ENCODE data around the gene RALGPS1. TPM values are rescaled to one million over a fixed set of nuclear protein-coding genes. Genes with fewer than 3 reads are reported as not detected.
"Not testable (repeated sequence)": the region's sequence is repeated elsewhere in the genome, so short reads cannot be mapped to it uniquely, and the experiment has no call there.

The RALGPS1 gene
- total RNA-seq, 4 donors from 2014 or later = 7.3 to 22.4 (median 15.4) TPM

DNA sequence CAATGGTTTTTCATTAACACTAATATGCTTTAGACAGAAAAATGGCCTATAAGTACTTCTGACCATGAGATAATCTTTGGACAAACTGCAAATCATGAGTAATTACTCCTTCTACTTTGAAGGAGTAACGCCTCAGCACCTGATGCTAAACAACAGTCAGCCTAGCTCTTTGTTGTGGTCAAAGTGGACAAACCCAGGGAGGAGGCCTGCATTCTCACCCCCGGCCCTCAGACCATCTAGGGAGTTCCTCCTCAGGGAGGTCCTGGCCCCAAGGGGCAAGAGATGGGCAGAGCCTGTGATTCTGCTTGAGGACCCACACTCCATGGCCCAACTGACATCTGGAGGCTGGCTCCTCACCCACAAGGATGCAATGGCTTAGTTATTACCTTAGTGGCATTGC is 256.1 kb downstream of the RALGPS1 start:
- intact Hi-C loops (cut with DNase I; ENCODE audit: low total_unique reads) = no loop called here
- 85 to 100% methylated on average over 2 of the region's 2 CpGs for WGBS, 2 donors
- no peak for TF ChIP-seq POLR2A (IDR thresholded peaks at IDR 0.05)
- TF ChIP-seq, protein P1, sequence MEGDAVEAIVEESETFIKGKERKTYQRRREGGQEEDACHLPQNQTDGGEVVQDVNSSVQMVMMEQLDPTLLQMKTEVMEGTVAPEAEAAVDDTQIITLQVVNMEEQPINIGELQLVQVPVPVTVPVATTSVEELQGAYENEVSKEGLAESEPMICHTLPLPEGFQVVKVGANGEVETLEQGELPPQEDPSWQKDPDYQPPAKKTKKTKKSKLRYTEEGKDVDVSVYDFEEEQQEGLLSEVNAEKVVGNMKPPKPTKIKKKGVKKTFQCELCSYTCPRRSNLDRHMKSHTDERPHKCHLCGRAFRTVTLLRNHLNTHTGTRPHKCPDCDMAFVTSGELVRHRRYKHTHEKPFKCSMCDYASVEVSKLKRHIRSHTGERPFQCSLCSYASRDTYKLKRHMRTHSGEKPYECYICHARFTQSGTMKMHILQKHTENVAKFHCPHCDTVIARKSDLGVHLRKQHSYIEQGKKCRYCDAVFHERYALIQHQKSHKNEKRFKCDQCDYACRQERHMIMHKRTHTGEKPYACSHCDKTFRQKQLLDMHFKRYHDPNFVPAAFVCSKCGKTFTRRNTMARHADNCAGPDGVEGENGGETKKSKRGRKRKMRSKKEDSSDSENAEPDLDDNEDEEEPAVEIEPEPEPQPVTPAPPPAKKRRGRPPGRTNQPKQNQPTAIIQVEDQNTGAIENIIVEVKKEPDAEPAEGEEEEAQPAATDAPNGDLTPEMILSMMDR (IDR thresholded peaks at IDR 0.05) = no peak
- no peak overlapping the region for H3K4me3 ChIP-seq (ENCODE audit: low read depth, poor library complexity, severe bottlenecking)
- DNase-seq (ENCODE audit: low spot score in 2 of 2) = peak in 1 of 2 donors; percentile 72

DNA sequence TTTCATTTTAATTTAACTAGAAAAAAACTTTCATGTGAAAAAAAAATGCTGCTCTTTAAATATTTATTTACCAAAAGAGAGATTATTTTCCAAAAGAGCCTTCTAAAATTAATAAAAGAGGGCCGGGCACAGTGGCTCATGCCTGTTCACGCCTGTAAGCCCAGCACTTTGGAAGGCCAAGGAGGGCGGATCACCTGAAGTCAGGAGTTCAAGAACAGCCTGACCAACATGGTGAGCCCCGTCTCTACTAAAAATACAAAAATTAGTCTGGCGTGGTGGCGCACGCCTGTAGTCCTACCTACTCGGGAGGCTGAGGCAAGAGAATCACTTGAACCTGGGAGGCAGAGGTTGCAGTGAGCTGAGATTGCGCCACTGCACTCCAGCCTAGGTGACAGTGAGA is 256.8 kb downstream of the RALGPS1 start:
- 96 to 98% methylated on average over 9 of the region's 9 CpGs for WGBS, 2 donors
- DNase-seq (ENCODE audit: low spot score in 2 of 2) = peak in 1 of 2 donors; percentile 45
- intact Hi-C loops (cut with DNase I; ENCODE audit: low total_unique reads); H3K4me3 ChIP-seq (ENCODE audit: low read depth, poor library complexity, severe bottlenecking): not testable (repeated sequence)

DNA sequence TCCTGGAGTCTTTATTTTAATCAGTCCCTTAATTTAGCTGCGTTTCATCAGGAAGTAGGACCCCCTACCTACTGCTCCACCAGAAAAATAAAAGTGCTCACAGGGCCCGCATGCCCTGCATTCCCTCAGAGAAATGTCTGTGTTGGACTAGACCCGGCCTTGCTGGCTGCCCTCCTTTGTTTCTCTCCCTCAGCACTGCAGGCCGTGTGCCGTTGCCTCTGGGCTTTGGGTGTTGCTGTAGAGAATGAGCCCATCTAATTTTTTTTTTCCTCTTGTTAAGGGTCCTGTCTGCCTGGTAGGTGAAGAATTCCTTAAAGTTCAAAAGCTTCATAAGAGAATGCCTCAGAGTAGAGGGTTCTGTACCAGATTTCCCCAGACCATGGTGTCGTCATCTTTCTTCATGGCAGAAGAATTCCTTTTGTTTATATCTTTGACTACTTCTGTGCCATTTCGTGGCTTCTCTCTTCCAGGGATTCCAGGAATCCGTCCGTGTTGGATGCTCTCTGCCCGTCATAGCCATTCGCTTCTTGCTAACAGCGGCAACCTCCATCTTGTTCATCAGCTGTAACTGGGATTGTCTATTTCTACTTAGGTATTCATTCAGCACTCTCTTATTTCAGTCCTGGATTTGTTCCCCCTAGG is 257.6 kb downstream of the RALGPS1 start:
- DNase-seq (ENCODE audit: low spot score in 2 of 2) = peak in 1 of 2 donors; percentile 37
- TF ChIP-seq POLR2A (IDR thresholded peaks at IDR 0.05) = no peak
- TF ChIP-seq, protein P1 (IDR thresholded peaks at IDR 0.05) = no peak
- H3K4me3 ChIP-seq (ENCODE audit: low read depth, poor library complexity, severe bottlenecking) = no peak overlapping the region
- intact Hi-C loops (cut with DNase I; ENCODE audit: low total_unique reads) = no loop called here
- WGBS, 2 donors = 90% methylated on average over 12 of the region's 12 CpGs

DNA sequence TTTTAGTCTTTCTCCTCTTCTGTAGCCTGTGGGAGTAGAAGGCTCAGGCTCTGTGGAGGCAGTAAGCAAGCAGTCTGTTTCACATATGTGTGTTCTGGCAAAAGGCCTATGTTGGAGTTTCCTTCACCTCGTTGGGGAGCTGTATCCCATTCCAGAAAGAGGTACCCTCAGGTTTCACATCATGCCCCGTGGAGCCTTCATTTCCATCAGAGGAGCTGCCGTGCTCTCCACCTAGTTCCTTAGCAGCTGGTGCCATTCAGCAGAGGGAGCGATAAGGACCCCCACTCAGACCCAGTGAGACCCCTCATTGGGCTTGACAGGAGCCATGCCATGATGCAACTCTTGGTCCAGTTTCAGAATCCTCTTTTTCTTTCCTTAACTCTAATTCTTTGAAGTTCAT is 258.5 kb downstream of the RALGPS1 start:
- no peak overlapping the region for H3K4me3 ChIP-seq (ENCODE audit: low read depth, poor library complexity, severe bottlenecking)
- peak in 1 of 2 donors; percentile 53 for DNase-seq (ENCODE audit: low spot score in 2 of 2)
- TF ChIP-seq POLR2A (IDR thresholded peaks at IDR 0.05) = no peak
- TF ChIP-seq, protein P1 (IDR thresholded peaks at IDR 0.05) = no peak
- intact Hi-C loops (cut with DNase I; ENCODE audit: low total_unique reads) = no loop called here
- 81 to 96% methylated on average over 4 of the region's 4 CpGs for WGBS, 2 donors

DNA sequence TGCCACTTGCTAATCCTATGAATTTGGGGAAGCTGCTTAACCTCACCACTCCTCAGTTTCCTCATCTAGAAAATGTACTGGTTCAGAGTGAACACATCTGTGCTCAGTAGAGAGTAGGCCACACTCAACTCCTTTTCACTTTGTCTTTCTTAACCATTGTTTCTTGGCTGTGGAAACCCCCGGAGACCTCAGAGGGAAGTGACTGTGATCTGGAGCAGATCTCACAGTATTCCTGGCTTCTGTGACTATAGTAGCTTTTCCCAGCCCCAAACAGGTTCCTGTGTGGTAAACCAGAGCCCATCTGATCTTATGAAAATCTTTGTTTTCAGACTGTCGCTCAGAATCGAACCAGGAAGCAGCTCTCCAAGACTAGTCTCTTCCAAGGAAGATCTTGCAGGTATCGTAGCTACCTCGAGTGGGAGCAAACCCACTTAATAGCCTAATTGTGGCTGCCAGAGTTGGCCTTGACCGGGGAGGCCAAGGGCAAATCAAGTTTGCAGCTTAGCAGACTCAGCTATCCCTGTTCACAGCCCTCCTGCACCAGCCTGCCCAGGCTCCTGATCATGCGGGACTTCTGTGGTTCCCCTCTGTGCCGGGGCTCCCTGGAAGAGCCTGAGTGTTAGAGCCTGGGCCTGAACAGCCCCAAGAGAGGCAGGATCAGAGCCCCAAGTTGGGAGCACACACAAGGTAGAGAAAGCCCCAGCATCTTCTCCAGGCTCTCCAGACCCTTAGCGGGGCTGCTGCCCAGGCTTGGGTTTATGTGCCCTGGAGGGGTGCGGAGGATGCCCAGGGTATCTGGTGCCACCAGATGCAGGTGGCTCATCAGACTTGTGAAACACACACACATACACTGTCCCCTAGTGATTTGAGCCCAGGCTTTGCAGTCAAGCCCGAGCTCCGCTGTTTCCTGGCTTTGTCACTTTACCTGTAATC is 260.1 kb downstream of the RALGPS1 start:
- TF ChIP-seq, protein P1 (IDR thresholded peaks at IDR 0.05) = no peak
- no peak for TF ChIP-seq POLR2A (IDR thresholded peaks at IDR 0.05)
- WGBS, 2 donors = 86 to 93% methylated on average over 11 to 12 of the region's 12 CpGs
- no peak overlapping the region for H3K4me3 ChIP-seq (ENCODE audit: low read depth, poor library complexity, severe bottlenecking)
- peak in 1 of 2 donors; percentile 73 for DNase-seq (ENCODE audit: low spot score in 2 of 2)
- intact Hi-C loops (cut with DNase I; ENCODE audit: low total_unique reads) = no loop called here

DNA sequence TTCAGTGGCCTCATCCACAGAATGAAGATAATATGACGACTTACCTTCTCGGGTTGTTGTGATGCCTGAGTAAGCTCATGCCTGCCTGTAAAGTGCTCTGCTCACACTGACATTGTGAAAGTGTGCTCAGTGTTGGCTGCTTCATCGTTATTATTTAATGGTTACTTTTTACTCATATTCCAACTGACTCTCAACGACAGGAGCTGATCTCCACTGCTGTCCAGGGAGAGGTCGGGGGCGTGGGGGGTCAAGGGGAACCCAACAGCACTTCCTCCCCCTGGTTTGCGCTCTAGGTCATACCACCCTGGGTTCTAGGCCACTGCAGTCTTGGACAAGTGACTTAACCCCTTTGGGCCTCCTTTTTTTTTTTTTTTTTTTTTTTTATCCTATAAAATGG is 260.7 kb downstream of the RALGPS1 start:
- no peak overlapping the region for H3K4me3 ChIP-seq (ENCODE audit: low read depth, poor library complexity, severe bottlenecking)
- WGBS, 2 donors = 91 to 95% methylated on average over 7 of the region's 7 CpGs
- DNase-seq (ENCODE audit: low spot score in 2 of 2) = peak in 1 of 2 donors; percentile 54
- TF ChIP-seq POLR2A (IDR thresholded peaks at IDR 0.05) = no peak
- TF ChIP-seq, protein P1 (IDR thresholded peaks at IDR 0.05) = no peak
- intact Hi-C loops (cut with DNase I; ENCODE audit: low total_unique reads) = no loop called here

All from lower leg skin (tissue), 4 donors.